Measurements from ENCODE around the gene CENATAC. TPM values are rescaled to one million over a fixed set of nuclear protein-coding genes. Genes with fewer than 3 reads are reported as not detected.

The CENATAC gene
- total and polyA plus RNA-seq, 9 of the 15 experiments (the other 6 are each of a cell fraction or from before 2014, with no cell fraction given), result 2.4 to 25.5 (median 13.7) TPM

DNA sequence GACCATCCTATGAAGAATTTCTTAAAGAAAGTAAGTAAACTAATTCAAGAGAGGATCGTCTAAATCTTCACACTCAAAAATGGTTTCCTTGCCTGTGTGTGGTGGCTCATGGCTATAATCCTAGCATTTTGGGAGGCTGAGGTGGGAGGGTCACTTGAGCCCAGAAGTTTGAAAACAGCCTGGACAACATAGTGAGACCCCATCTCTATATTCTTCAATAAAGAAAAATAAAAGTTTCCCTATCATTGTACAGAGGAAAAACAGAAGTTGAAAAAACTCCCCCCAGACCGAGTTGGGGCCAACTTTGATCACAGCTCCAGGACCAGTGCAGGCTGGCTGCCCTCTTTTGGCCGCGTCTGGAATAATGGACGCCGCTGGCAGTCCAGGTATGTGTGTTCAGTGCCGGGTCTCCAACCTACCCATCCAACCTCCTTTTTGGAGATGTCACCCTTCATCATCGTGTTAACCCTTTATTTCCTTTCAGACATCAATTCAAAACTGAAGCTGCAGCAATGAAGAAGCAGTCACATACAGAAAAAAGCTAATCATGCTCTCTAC lies 17.2 kb downstream of the CENATAC start:
- 60% methylated on average over 8 of the region's 8 CpGs for WGBS (ENCODE audit: insufficient coverage, low coverage, missing lambda C conversion rate)
- peaks cover 47% of the 10 kb centered on the region for H3K79me2 ChIP-seq (ENCODE audit: control insufficient read depth, insufficient read depth, low read length)
- H3K27ac ChIP-seq (ENCODE audit: extremely low read depth, low read depth, low read length), result no peak overlapping the region
- BruUV-seq (replicated peaks), result no TSS peak
- H3K9ac ChIP-seq (ENCODE audit: insufficient read depth in 1 of 2, low read depth in 2 of 2, low read length in 2 of 2), result no peak overlapping the region
- intact Hi-C loops (cut with micrococcal nuclease), result loop anchor here (5.0 kb wide), 2 partner anchors 72 to 87 kb away; partner anchors contain the start of gene DPAGT1
- peaks cover 72% of the 10 kb centered on the region for H3K36me3 ChIP-seq (ENCODE audit: control insufficient read depth, insufficient read depth, low read length)
- 0 out of 2 replicates have a peak, but pooled peaks cover 3% of the 10 kb centered on the region for H4K20me1 ChIP-seq (replicated peaks; ENCODE audit: control insufficient read depth, insufficient read depth, low read length)
- in situ Hi-C loops (cut with MboI), result no loop called here
- no peaks in the 10 kb centered on the region; the same call in 1 of the 2 replicates for H3K9me3 ChIP-seq (replicated peaks; ENCODE audit: control insufficient read depth, insufficient read depth, low read depth, low read length)
- peak; percentile 15; the same call in 1 of the 3 replicates for ATAC-seq
- DNase-seq (ENCODE audit: extremely low read depth in 1 of 4, low spot score in 3 of 4), result peak in 3 of 4 experiments; percentile 10 to 41 (median 18)
- ChIA-PET CTCF (ENCODE audit: low intra/inter-chr PET ratio) (no interaction called here), POLR2A (interaction anchor here (0.6 to 5.9 kb wide), 14 partner anchors 9 to 397 kb away, joined by 3 to 33 read pairs (median 4); partner anchors contain the start of gene VPS11)
- no peak overlapping the region for H3K4me3 ChIP-seq
- peaks cover 6 to 12% of the 10 kb centered on the region in 2 experiments; a peak in 4 of 5 replicates for H3K4me1 ChIP-seq (replicated peaks in 1 of 2; ENCODE audit: control insufficient read depth in 2 of 2, insufficient read depth in 2 of 2, low read length in 2 of 2)
- no peaks in the 10 kb centered on the region for H3K27me3 ChIP-seq (ENCODE audit: control insufficient read depth in 2 of 2, insufficient read depth in 2 of 2, low read length in 2 of 2)
- FAIRE-seq, result no peak
- no peaks in the 10 kb centered on the region for H3K9me1 ChIP-seq (ENCODE audit: control insufficient read depth, insufficient read depth, low read length)
- no peak overlapping the region for H3K4me2 ChIP-seq (ENCODE audit: insufficient read depth, low read length)
- H2AFZ ChIP-seq (ENCODE audit: low read depth, low read length), result no peak overlapping the region
- TF ChIP-seq IRF1 (CRISPR knock-in tag; IDR thresholded peaks at IDR 0.05; ENCODE audit: borderline replicate concordance), result no peak
- TF ChIP-seq RBBP5 (IDR thresholded peaks at IDR 0.05; ENCODE audit: borderline replicate concordance, insufficient read depth, low read length, poor library complexity, severe bottlenecking), result no peak
- TF ChIP-seq DPF2 (IDR thresholded peaks at IDR 0.05), result no peak
- TF ChIP-seq ZKSCAN8 (CRISPR knock-in tag; IDR thresholded peaks at IDR 0.05), result no peak
- no peak for TF ChIP-seq PREB (CRISPR knock-in tag; IDR thresholded peaks at IDR 0.05)
- TF ChIP-seq, protein P1, sequence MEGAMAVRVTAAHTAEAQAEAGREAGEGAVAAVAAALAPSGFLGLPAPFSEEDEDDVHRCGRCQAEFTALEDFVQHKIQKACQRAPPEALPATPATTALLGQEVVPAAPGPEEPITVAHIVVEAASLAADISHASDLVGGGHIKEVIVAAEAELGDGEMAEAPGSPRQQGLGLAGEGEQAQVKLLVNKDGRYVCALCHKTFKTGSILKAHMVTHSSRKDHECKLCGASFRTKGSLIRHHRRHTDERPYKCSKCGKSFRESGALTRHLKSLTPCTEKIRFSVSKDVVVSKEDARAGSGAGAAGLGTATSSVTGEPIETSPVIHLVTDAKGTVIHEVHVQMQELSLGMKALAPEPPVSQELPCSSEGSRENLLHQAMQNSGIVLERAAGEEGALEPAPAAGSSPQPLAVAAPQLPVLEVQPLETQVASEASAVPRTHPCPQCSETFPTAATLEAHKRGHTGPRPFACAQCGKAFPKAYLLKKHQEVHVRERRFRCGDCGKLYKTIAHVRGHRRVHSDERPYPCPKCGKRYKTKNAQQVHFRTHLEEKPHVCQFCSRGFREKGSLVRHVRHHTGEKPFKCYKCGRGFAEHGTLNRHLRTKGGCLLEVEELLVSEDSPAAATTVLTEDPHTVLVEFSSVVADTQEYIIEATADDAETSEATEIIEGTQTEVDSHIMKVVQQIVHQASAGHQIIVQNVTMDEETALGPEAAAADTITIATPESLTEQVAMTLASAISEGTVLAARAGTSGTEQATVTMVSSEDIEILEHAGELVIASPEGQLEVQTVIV (CRISPR knock-in tag; IDR thresholded peaks at IDR 0.05; ENCODE audit: borderline replicate concordance), result no peak
- peak; percentile 40; the same call in 1 of the 2 replicates for TF ChIP-seq POLR2A (conservative IDR thresholded peaks at IDR 0.05)
- TF ChIP-seq RBFOX2 (IDR thresholded peaks at IDR 0.05; ENCODE audit: low read depth, low read length), result peak; percentile 57
- TF ChIP-seq CEBPB (tag; IDR thresholded peaks at IDR 0.05), result 0 out of 2 replicates have a peak, but pooled peaks have one; percentile 3
- TF ChIP-seq, protein P2, sequence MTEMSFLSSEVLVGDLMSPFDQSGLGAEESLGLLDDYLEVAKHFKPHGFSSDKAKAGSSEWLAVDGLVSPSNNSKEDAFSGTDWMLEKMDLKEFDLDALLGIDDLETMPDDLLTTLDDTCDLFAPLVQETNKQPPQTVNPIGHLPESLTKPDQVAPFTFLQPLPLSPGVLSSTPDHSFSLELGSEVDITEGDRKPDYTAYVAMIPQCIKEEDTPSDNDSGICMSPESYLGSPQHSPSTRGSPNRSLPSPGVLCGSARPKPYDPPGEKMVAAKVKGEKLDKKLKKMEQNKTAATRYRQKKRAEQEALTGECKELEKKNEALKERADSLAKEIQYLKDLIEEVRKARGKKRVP (CRISPR knock-in tag; IDR thresholded peaks at IDR 0.05), result no peak
- TF ChIP-seq PBX2 (CRISPR knock-in tag; IDR thresholded peaks at IDR 0.05; ENCODE audit: low read depth), result no peak
- TF ChIP-seq PBX2 (tag; conservative IDR thresholded peaks at IDR 0.05; ENCODE audit: low read depth), result no peak
- TF ChIP-seq SUPT5H (IDR thresholded peaks at IDR 0.05), result peak; percentile 55
- TF ChIP-seq CHD1 (IDR thresholded peaks at IDR 0.05; ENCODE audit: low read length), result no peak
